ENCODE results near the gene MPG. TPM values are rescaled to one million over a fixed set of nuclear protein-coding genes. Genes with fewer than 3 reads are reported as not detected.

Gene MPG
- total RNA-seq, 1 experiment from 2014 or later: 32.6 TPM

DNA sequence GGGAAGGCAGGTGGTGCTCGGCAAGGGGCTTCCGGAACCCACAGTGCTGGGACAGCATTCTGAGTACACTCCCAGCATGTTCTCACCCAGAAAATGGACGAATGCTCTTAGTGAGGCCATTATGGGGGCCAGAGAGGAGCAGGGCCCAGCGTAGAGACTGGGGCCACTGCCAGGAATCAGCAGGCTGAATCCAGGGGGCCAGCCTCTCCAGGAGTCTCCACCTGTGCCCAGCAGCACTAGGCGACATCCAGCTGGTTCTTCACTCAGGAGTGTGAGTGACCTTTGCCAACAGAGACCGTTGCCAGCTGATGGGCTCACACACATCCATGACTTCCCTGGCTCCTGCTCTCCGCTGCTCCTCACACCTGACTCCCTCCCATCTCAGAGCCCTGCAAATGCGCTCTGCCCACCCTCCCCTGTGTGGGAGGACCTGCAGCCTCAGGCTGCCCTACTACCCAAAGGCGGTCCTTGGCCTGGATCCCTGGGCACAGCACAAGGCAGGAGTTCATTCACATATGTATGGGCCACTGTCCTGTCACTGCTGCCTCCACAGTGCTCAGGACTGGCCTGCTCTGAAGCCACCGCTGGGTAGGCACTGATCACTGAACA, 10.7 kb upstream of the MPG start:
- H4K20me1 ChIP-seq (ENCODE audit: insufficient read depth): no peaks in the 10 kb centered on the region
- no peak for TF ChIP-seq EGR1 (IDR thresholded peaks at IDR 0.05; ENCODE audit: low read depth)
- TF ChIP-seq ATF3 (IDR thresholded peaks at IDR 0.05): no peak
- no peak for TF ChIP-seq YY1 (IDR thresholded peaks at IDR 0.05; ENCODE audit: extremely low read depth, insufficient replicate concordance, low read depth, low read length)
- no peak for TF ChIP-seq SRF (IDR thresholded peaks at IDR 0.05; ENCODE audit: low read depth)
- no peak for TF ChIP-seq ZFX (IDR thresholded peaks at IDR 0.05)
- TF ChIP-seq POLR2A (IDR thresholded peaks at IDR 0.05; ENCODE audit: borderline replicate concordance, extremely low read depth, insufficient read depth, insufficient read length): no peak
- TF ChIP-seq CEBPB (IDR thresholded peaks at IDR 0.05; ENCODE audit: low read depth): no peak
- no peaks in the 10 kb centered on the region for H3K27me3 ChIP-seq (ENCODE audit: insufficient read depth, low read length)
- no peak overlapping the region for H2AFZ ChIP-seq (ENCODE audit: low read depth, low read length, poor library complexity, severe bottlenecking)
- ATAC-seq (no peak), DNase-seq (ENCODE audit: low read depth, low spot score) (no peak)
- CTCF ChIA-PET: interaction anchor here (3.2 kb wide), 1 partner anchor 29 kb away, joined by 29 read pairs; no protein-coding TSS in a partner anchor
- no peaks in the 10 kb centered on the region for H3K36me3 ChIP-seq (ENCODE audit: control insufficient read depth in 1 of 2, insufficient read depth in 2 of 2, low read length in 2 of 2)
- no TSS peak for BruUV-seq (replicated peaks)
- peaks cover 8 to 18% of the 10 kb centered on the region in 2 experiments for H3K4me1 ChIP-seq (ENCODE audit: control insufficient read depth in 1 of 2, insufficient read depth in 2 of 2, low read length in 2 of 2)
- H3K9ac ChIP-seq (ENCODE audit: low read length): no peak overlapping the region
- H3K79me2 ChIP-seq (ENCODE audit: insufficient read depth, low read length): no peaks in the 10 kb centered on the region
- intact Hi-C loops (cut with micrococcal nuclease): no loop called here
- RAD21 ChIA-PET (ENCODE audit: low non-redundant PET in 1 of 2, low total read pairs in 2 of 2, uncharacterized antibody in 2 of 2, unreplicated experiment in 2 of 2): no interaction called here
- H3K9me3 ChIP-seq (ENCODE audit: control insufficient read depth in 1 of 2, insufficient read depth in 1 of 2, low read depth in 1 of 2, low read length in 2 of 2): no peaks in the 10 kb centered on the region
- H3K9me2 ChIP-seq (ENCODE audit: insufficient read depth): no peaks in the 10 kb centered on the region
- POLR2A ChIA-PET: no interaction called here
- H3K4me3 ChIP-seq (replicated peaks in 1 of 2; ENCODE audit: low read depth in 1 of 2, low read length in 2 of 2): no peak overlapping the region
- H3K4me2 ChIP-seq (ENCODE audit: low read length): no peak overlapping the region
- H3K27ac ChIP-seq (ENCODE audit: low read depth, low read length): no peak overlapping the region

GRCh38 chr16:67884-68789, 9.9 kb upstream of the MPG start:
- ChIA-PET RAD21 (ENCODE audit: low non-redundant PET in 1 of 2, low total read pairs in 2 of 2, uncharacterized antibody in 2 of 2, unreplicated experiment in 2 of 2) (no interaction called here), POLR2A (no interaction called here), CTCF (interaction anchor here (3.2 kb wide), 1 partner anchor 29 kb away, joined by 29 read pairs; no protein-coding TSS in a partner anchor)
- peaks cover 13 to 25% of the 10 kb centered on the region in 2 experiments for H3K4me1 ChIP-seq (ENCODE audit: control insufficient read depth in 1 of 2, insufficient read depth in 2 of 2, low read length in 2 of 2)
- intact Hi-C loops (cut with micrococcal nuclease): no loop called here
- ATAC-seq (no peak), DNase-seq (ENCODE audit: low read depth, low spot score) (no peak)
- H3K4me2 ChIP-seq (ENCODE audit: low read length): no peak overlapping the region
- H3K9me2 ChIP-seq (ENCODE audit: insufficient read depth): no peaks in the 10 kb centered on the region
- BruUV-seq (replicated peaks): no TSS peak
- H3K79me2 ChIP-seq (ENCODE audit: insufficient read depth, low read length): no peaks in the 10 kb centered on the region
- H3K9me3 ChIP-seq (ENCODE audit: control insufficient read depth in 1 of 2, insufficient read depth in 1 of 2, low read depth in 1 of 2, low read length in 2 of 2): no peaks in the 10 kb centered on the region
- H3K9ac ChIP-seq (ENCODE audit: low read length): no peak overlapping the region
- no peak overlapping the region for H3K27ac ChIP-seq (ENCODE audit: low read depth, low read length)
- H3K4me3 ChIP-seq (replicated peaks in 1 of 2; ENCODE audit: low read depth in 1 of 2, low read length in 2 of 2): no peak overlapping the region
- H2AFZ ChIP-seq (ENCODE audit: low read depth, low read length, poor library complexity, severe bottlenecking): no peak overlapping the region
- H4K20me1 ChIP-seq (ENCODE audit: insufficient read depth): no peaks in the 10 kb centered on the region
- H3K36me3 ChIP-seq (ENCODE audit: control insufficient read depth in 1 of 2, insufficient read depth in 2 of 2, low read length in 2 of 2): no peaks in the 10 kb centered on the region
- H3K27me3 ChIP-seq (ENCODE audit: insufficient read depth, low read length): no peaks in the 10 kb centered on the region
- TF ChIP-seq, protein P1, sequence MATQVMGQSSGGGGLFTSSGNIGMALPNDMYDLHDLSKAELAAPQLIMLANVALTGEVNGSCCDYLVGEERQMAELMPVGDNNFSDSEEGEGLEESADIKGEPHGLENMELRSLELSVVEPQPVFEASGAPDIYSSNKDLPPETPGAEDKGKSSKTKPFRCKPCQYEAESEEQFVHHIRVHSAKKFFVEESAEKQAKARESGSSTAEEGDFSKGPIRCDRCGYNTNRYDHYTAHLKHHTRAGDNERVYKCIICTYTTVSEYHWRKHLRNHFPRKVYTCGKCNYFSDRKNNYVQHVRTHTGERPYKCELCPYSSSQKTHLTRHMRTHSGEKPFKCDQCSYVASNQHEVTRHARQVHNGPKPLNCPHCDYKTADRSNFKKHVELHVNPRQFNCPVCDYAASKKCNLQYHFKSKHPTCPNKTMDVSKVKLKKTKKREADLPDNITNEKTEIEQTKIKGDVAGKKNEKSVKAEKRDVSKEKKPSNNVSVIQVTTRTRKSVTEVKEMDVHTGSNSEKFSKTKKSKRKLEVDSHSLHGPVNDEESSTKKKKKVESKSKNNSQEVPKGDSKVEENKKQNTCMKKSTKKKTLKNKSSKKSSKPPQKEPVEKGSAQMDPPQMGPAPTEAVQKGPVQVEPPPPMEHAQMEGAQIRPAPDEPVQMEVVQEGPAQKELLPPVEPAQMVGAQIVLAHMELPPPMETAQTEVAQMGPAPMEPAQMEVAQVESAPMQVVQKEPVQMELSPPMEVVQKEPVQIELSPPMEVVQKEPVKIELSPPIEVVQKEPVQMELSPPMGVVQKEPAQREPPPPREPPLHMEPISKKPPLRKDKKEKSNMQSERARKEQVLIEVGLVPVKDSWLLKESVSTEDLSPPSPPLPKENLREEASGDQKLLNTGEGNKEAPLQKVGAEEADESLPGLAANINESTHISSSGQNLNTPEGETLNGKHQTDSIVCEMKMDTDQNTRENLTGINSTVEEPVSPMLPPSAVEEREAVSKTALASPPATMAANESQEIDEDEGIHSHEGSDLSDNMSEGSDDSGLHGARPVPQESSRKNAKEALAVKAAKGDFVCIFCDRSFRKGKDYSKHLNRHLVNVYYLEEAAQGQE (IDR thresholded peaks at IDR 0.05; ENCODE audit: low read depth): no peak
- no peak for TF ChIP-seq TCF7L2 (IDR thresholded peaks at IDR 0.05; ENCODE audit: borderline replicate concordance, extremely low read depth, insufficient read depth, insufficient read length)
- no peak for TF ChIP-seq RAD21 (IDR thresholded peaks at IDR 0.05; ENCODE audit: low read depth)
- TF ChIP-seq ATF3 (IDR thresholded peaks at IDR 0.05): no peak
- no peak for TF ChIP-seq POLR2AphosphoS5 (IDR thresholded peaks at IDR 0.05; ENCODE audit: low read depth, low read length)
- no peak for TF ChIP-seq CEBPB (IDR thresholded peaks at IDR 0.05; ENCODE audit: low read depth)
- TF ChIP-seq POLR2A (IDR thresholded peaks at IDR 0.05; ENCODE audit: borderline replicate concordance, extremely low read depth, insufficient read depth, insufficient read length): no peak
- TF ChIP-seq YY1 (IDR thresholded peaks at IDR 0.05; ENCODE audit: extremely low read depth, insufficient replicate concordance, low read depth, low read length): no peak
- TF ChIP-seq EGR1 (IDR thresholded peaks at IDR 0.05; ENCODE audit: low read depth): no peak
